Upper lobe of left lung (tissue), 6 donors: ENCODE results near the gene SDR39U1. TPM values are rescaled to one million over a fixed set of nuclear protein-coding genes. Genes with fewer than 3 reads are reported as not detected.
A peak's percentile ranks its signal among the peaks of the same experiment; 100 is the strongest.

Experiments
- ATAC-seq, 2 donors: fragments of 200-7000 bp; cut with Tn5 transposase; one replicate each; pipeline ENCODE4 v1.9.1; 2022; ENCODE audit warnings: mild to moderate bottlenecking in 2 of 2, moderate library complexity in 2 of 2; ENCODE audit not compliant: low FRiP score in 2 of 2
- DNase-seq, 2 donors: peaks; one replicate each; pipeline ENCODE4 v3.0.0-alpha.2; 2019 to 2020
- H3K27ac ChIP-seq, 4 donors: fragments of 200-600 bp; sonication (generic); one replicate each; pipeline ENCODE4 v1.5.1; 2016 to 2019
- H3K27me3 ChIP-seq, 4 donors: fragments of 200-600 bp; sonication (generic); one replicate each; pipeline ENCODE4 v1.5.1; 2017 to 2019
- H3K36me3 ChIP-seq, 4 donors: fragments of 200-600 bp; sonication (generic); one replicate each; pipeline ENCODE4 v1.5.1; 2016 to 2019
- H3K4me1 ChIP-seq, 4 donors: fragments of 200-600 bp; sonication (generic); one replicate each; pipeline ENCODE4 v1.5.1; 2018 to 2019
- H3K4me3 ChIP-seq, 4 donors: fragments of 200-600 bp; sonication (generic); one replicate each; pipeline ENCODE4 v1.5.1; 2017 to 2019; ENCODE audit warnings: mild to moderate bottlenecking in 2 of 4, moderate library complexity in 1 of 4
- H3K9me3 ChIP-seq, 4 donors: fragments of 200-600 bp; sonication (generic); one replicate each; pipeline ENCODE4 v1.5.1; 2018 to 2019
- EP300 ChIP-seq, 4 donors: sonication (generic); formaldehyde crosslinking; IDR thresholded peaks; one replicate each; pipeline ENCODE4 v1.5.1; 2017; ENCODE audit warnings: antibody characterized with exemption in 4 of 4, control low read depth in 2 of 4
- POLR2A ChIP-seq, 4 donors: fragments of 450-650 bp; IDR thresholded peaks; one replicate each; pipeline ENCODE4 v1.5.1; 2016 to 2017; ENCODE audit warnings: antibody characterized with exemption in 4 of 4, mild to moderate bottlenecking in 2 of 4
- POLR2AphosphoS5 ChIP-seq, 2 donors: sonication (generic); formaldehyde crosslinking; IDR thresholded peaks; one replicate each; pipeline ENCODE4 v1.5.1; 2017; ENCODE audit warnings: antibody characterized with exemption in 2 of 2
- WGBS, 2 donors: methylation state at CpG; one replicate each; pipeline ENCODE4 v1.1.5; 2017 to 2018; 5-methylcytosine and 5-hydroxymethylcytosine counted together
- total RNA-seq, 6 donors: library from RNA; depleted of rRNA in 4 of 6; stranded (reverse); fragments of >200 nt in 4 of 6; gene quantifications; one replicate each; pipeline versions ENCODE4 v1.1.0 to v1.2.1, GENCODE V29; 2016 to 2021
- TF ChIP-seq, protein P1 (sequence below), 6 experiments: fragments of 450-650 bp in 4 of 6; fragments of 200-600 bp in 2 of 6; sonication (generic) in 2 of 6; IDR thresholded peaks; one replicate each; pipeline ENCODE4 v1.5.1; 2016 to 2019; ENCODE audit warnings: antibody characterized with exemption in 6 of 6
- donor health status: DM: no; HTN: no; CAD: no; lungs with moderate emphysema.
- donor health status: DM: no; HTN: yes; CAD: no; lungs with severe emphysema.

SDR39U1 gene
- total RNA-seq, 6 donors from 2014 or later: 34.9 to 88.0 (median 52.6) TPM

DNA sequence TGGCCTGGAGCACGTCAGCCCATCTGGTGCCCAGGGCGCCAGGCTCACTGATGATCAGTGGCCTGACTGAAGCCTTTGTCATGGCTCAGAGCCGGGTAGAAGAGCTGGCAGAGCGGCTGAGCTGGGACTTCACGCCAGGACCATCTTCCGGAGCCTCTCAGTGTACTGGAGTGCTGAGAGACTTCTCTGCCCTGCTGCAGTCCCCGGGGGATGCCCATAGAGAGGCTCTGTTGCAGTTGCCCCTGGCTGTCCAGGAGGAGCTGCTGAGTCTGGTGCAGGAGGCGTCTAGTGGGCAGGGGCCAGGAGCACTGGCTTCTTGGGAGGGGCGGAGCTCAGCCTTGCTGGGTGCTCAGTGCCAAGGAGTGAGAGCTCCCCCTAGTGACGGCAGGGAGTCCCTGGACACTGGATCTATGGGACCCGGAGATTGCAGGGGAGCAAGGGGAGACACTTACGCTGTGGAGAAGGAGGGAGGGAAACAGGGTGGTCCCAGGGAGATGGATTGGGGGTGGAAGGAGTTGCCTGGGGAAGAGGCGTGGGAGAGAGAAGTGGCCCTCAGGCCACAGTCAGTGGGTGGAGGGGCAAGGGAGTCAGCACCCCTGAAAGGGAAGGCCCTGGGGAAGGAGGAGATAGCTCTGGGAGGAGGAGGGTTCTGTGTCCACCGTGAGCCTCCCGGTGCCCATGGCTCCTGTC is 10.9 kb downstream of the SDR39U1 start:
- DNase-seq (peak; percentile 47 to 94), ATAC-seq (peak; percentile 86 to 89)
- peaks cover 29 to 53% (median 36%) of the 10 kb centered on the region in 4 donors for H3K4me1 ChIP-seq
- TF ChIP-seq, protein P1, sequence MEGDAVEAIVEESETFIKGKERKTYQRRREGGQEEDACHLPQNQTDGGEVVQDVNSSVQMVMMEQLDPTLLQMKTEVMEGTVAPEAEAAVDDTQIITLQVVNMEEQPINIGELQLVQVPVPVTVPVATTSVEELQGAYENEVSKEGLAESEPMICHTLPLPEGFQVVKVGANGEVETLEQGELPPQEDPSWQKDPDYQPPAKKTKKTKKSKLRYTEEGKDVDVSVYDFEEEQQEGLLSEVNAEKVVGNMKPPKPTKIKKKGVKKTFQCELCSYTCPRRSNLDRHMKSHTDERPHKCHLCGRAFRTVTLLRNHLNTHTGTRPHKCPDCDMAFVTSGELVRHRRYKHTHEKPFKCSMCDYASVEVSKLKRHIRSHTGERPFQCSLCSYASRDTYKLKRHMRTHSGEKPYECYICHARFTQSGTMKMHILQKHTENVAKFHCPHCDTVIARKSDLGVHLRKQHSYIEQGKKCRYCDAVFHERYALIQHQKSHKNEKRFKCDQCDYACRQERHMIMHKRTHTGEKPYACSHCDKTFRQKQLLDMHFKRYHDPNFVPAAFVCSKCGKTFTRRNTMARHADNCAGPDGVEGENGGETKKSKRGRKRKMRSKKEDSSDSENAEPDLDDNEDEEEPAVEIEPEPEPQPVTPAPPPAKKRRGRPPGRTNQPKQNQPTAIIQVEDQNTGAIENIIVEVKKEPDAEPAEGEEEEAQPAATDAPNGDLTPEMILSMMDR (IDR thresholded peaks at IDR 0.05): peak; percentile 90 to 97 (median 94)
- TF ChIP-seq EP300 (IDR thresholded peaks at IDR 0.05) (no peak), POLR2AphosphoS5 (IDR thresholded peaks at IDR 0.05) (peak in 1 of 2 donors; percentile 26), POLR2A (IDR thresholded peaks at IDR 0.05) (no peak)
- H3K36me3 ChIP-seq: peaks cover 13 to 50% (median 28%) of the 10 kb centered on the region in 4 donors
- no peaks in the 10 kb centered on the region for H3K27me3 ChIP-seq
- WGBS, 2 donors: 34 to 45% methylated on average over 5 to 15 of the region's 15 CpGs
- no peaks in the 10 kb centered on the region for H3K9me3 ChIP-seq
- peak overlapping the region in 3 of 4 donors; percentile 58 to 80 (median 59) for H3K4me3 ChIP-seq
- peak overlapping the region; percentile 94 to 98 (median 96) for H3K27ac ChIP-seq

GRCh38 chr14:24430682-24431568 is 11.7 kb downstream of the SDR39U1 start:
- Histone ChIP-seq H3K36me3 (peaks cover 13 to 43% (median 23%) of the 10 kb centered on the region in 4 donors), H3K27me3 (no peaks in the 10 kb centered on the region), H3K9me3 (no peaks in the 10 kb centered on the region), H3K4me3 (peak overlapping the region; percentile 58 to 80 (median 61)), H3K4me1 (peaks cover 28 to 52% (median 30%) of the 10 kb centered on the region in 4 donors), H3K27ac (peak overlapping the region; percentile 94 to 98 (median 96))
- WGBS, 2 donors: 9 to 44% methylated on average over 3 to 19 of the region's 19 CpGs
- ATAC-seq: peak; percentile 33 to 51
- peak in 1 of 2 donors; percentile 84 for DNase-seq
- peak in 1 of 2 donors; percentile 39 for TF ChIP-seq POLR2AphosphoS5 (IDR thresholded peaks at IDR 0.05)
- TF ChIP-seq, protein P1 (IDR thresholded peaks at IDR 0.05): no peak

- H3K9me3 ChIP-seq: no peaks in the 10 kb centered on the region
- WGBS, 2 donors: 0% methylated on average over 19 of the region's 28 CpGs; no CpG with 5 or more reads in 1 of the 2 donors
- no peaks in the 10 kb centered on the region for H3K27me3 ChIP-seq
- peak; percentile 85 to 90 for ATAC-seq
- H3K4me1 ChIP-seq: peaks cover 34 to 57% (median 38%) of the 10 kb centered on the region in 4 donors
- TF ChIP-seq, protein P1 (IDR thresholded peaks at IDR 0.05): no peak
- TF ChIP-seq POLR2AphosphoS5 (IDR thresholded peaks at IDR 0.05) (no peak), EP300 (IDR thresholded peaks at IDR 0.05) (no peak), POLR2A (IDR thresholded peaks at IDR 0.05) (no peak)
- H3K36me3 ChIP-seq: peaks cover 13 to 36% (median 21%) of the 10 kb centered on the region in 4 donors
- H3K27ac ChIP-seq: peak overlapping the region; percentile 94 to 98 (median 96)
- DNase-seq: peak; percentile 77 to 95
- peak overlapping the region; percentile 58 to 80 (median 61) for H3K4me3 ChIP-seq
These were observed 12.4 kb downstream of the SDR39U1 start for GRCh38 chr14:24430143-24430681.

DNA sequence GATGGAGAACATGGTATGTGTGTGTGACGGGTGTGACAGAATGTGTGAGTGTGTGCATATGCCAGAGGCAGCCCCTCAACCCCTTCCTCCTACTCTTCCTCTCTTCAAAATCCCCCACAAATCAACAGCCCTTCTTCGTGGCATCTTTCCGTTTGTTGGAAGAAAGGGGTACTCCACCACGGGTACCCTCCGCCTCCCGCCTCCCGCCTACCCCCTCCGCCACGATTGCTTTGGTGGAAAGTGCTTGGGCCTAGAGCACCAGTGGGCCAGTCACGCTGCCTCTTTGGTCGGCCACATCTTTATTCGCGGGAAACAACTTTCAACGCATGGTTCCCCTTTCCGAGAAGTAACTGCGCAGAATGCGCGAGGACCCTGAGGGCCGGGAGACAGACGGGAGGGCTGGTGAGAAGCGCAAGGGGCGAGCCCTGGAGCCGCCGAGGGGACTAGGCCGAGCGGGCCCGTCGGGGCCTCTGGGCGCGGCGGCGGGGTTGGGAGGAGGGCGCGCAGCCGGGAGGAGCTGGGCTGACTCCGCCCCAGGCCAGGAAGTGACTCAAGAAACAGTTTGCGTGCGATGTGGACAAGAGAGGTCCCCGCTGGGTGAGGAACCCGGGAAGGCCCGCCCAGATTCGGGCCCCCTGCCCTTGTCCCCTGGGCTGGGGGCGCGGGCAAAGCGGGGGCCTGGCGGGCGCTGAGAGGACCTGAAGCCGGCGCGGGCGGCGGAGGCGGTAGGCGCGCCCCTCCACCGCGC is 13.0 kb downstream of the SDR39U1 start, which contains the start of the genes CBLN3 and KHNYN:
TSS of gene CBLN3 (minus strand) at position 274 of the 748 bp plus-strand sequence. CDS start 614 bp downstream, outside the sequence.
TSS of gene KHNYN (plus strand) at position 560 of the 748 bp plus-strand sequence. CDS start 777 bp downstream, outside the sequence.
- H3K4me1 ChIP-seq: peaks cover 34 to 58% (median 42%) of the 10 kb centered on the region in 4 donors
- ATAC-seq (peak; percentile 92), DNase-seq (peak; percentile 96)
- H3K27ac ChIP-seq: peak within 1 kb of the TSS; percentile 94 to 98 (median 96)
- peak within 1 kb of the TSS; percentile 58 to 80 (median 61) for H3K4me3 ChIP-seq
- TF ChIP-seq, protein P1 (IDR thresholded peaks at IDR 0.05): peak in 4 of 6 experiments; percentile 9 to 30 (median 21)
- TF ChIP-seq POLR2A (IDR thresholded peaks at IDR 0.05) (peak; percentile 87 to 98 (median 96)), EP300 (IDR thresholded peaks at IDR 0.05) (peak in 2 of 4 donors; percentile 19 to 67), POLR2AphosphoS5 (IDR thresholded peaks at IDR 0.05) (peak; percentile 95 to 98)
- peaks cover 13 to 29% (median 21%) of the 10 kb centered on the region in 4 donors for H3K36me3 ChIP-seq
- H3K9me3 ChIP-seq: no peaks in the 10 kb centered on the region
- WGBS, 2 donors: 4 to 11% methylated on average over 18 to 39 of the region's 57 CpGs
- no peaks in the 10 kb centered on the region for H3K27me3 ChIP-seq
